HG02588 (cell line): Measurements from ENCODE around the gene ARRDC1.
"Not testable (repeated sequence)": the region's sequence is repeated elsewhere in the genome, so short reads cannot be mapped to it uniquely, and the experiment has no call there.

Experiments
- ATAC-seq: cut with Tn5 transposase; IDR thresholded peaks from one replicate; pipeline ENCODE4 v1.9.1; 2021; ENCODE audit warnings: mild to moderate bottlenecking, moderate library complexity; ENCODE audit not compliant: unreplicated experiment

Gene ARRDC1

DNA sequence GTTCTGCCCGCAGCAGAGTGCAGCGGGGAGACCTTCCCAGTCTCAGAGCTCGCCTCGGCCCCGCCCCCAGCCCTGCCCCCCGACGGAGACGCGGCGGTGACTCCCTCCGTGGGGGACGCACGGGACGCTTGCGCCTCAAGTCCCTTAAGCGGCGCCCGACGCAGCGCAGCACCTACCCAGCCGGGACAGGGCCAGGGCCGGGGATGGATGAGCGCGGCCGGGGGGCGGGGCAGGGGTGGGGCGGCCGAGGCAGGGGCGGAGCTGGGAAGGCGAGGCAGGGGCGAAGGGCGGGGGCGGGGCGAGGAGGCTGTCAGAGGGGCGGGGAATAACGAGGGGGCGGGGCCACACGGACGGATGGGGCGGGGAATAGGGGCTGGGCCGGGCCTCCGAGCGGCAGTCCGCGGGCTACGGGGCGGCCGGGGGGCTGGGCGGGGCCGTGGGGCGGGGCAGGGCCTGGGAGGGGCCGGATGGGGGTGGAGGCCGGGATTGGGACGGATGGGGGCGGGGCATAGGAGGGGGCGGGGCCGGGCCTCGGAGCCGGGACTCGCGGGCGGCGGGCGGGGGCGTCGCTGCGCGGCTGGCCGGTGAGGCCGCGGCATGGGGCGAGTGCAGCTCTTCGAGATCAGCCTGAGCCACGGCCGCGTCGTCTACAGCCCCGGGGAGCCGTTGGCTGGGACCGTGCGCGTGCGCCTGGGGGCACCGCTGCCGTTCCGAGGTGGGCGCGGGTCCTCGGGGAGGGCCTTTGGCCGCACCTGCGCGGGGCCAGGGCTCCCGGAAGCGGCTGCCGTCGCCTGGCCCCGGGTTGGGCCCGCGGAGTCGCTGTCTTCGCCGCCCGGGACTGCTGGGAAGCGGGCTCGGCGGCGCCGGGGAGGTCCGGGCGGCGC, at the start of gene ARRDC1:
Gene ARRDC1, plus strand, starts transcription at position 566 of the 884 bp plus-strand sequence. Its CDS starts 32 bp downstream, at position 598.
- peak; percentile 69 for ATAC-seq

- ATAC-seq: no peak
Measured at GRCh38 chr9:137556069-137556838, 49.2 kb upstream of the ARRDC1 start.

GRCh38 chr9:137558127-137558526, 47.4 kb upstream of the ARRDC1 start:
- no peak for ATAC-seq

GRCh38 chr9:137564134-137564533, 41.4 kb upstream of the ARRDC1 start:
- no peak for ATAC-seq

DNA sequence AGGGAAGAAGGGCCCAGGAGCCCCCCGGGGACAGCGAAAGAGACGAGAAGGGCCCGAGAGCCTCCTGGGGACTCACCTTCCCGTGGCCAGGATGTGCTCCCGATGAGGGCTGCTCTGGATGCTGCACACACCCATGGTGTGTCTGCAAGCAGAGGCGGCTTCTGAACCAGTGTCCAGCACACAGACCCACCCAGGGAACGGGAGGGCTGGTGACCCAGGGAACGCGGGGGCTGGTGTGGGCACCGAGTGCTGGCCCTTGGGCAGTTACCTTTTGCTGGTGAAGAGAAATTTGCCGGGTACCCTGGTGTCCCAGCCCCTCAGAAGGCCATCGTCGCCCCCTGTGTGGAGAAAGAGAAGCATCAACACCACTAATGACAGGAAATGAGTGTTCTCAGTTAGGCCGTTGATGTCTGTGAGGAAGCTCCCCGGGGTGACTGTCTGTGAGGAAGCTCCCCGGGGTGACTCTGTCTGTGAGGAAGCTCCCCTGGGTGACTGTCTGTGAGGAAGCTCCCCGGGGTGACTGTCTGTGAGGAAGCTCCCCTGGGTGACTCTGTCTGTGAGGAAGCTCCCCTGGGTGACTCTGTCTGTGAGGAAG, 40.6 kb upstream of the ARRDC1 start:
- no peak for ATAC-seq

- not testable (repeated sequence) for ATAC-seq
Measured at GRCh38 chr9:137568445-137568844, 37.0 kb upstream of the ARRDC1 start.

DNA sequence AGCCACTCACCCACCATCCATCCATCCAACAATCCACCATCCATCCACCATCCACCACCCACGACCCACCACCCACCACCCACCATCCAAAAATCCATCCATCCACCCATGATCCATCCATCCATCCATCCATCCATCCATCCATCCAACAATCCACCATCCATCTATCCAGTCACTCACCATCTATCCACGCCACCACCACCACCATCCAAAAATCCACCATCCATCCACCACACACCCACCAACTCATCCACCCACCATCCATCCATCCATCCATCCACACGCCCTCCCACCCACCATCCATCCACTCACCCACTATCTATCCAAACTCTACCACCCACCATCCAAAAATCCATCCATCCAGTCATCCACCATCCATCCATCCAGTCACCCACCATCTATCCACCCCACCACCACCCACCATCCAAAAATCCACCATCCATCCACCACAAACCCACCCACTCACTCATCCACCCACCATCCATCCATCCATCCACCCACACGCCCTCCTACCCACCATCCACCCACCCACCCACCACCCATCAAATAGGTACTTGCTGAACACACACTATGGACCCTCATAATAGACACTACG, 35.8 kb upstream of the ARRDC1 start:
- ATAC-seq: no peak

GRCh38 chr9:137570566-137570965, 34.9 kb upstream of the ARRDC1 start:
- ATAC-seq: no peak

- no peak for ATAC-seq
Measured at GRCh38 chr9:137574192-137574591, 31.3 kb upstream of the ARRDC1 start.

- ATAC-seq: no peak
Measured at GRCh38 chr9:137575364-137575715, 30.1 kb upstream of the ARRDC1 start.

DNA sequence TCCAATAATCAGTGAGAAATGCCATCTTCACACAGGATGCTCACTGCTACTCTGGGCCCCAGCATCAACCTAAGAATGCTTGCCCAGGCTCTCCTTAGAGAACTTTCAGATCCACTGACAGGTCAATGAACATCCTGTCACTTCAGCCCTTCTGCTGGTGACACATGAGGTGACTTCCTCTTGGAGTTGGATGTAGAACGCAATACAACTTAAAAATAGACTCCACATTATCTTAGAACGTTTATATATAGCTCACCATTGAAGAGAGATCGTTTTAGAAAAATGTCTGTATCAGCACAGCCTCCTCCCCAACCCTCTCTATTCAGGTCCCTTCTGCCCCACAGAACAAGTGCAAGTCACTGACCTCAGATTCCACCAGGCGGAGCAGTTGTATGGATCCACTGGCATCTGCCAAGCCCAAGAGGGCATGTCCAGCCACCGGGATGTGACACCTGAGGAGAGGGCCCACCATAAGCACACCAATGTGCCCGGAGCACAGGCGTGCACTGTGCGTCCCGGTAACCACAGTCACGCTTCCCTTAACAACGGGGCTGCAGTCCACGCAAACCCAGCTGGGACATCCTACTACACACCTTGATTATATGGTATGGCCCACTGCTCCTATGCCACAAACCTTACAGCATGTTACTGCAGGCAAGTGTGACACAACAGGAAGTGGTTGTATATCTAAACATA, 29.6 kb upstream of the ARRDC1 start:
- no peak for ATAC-seq

DNA sequence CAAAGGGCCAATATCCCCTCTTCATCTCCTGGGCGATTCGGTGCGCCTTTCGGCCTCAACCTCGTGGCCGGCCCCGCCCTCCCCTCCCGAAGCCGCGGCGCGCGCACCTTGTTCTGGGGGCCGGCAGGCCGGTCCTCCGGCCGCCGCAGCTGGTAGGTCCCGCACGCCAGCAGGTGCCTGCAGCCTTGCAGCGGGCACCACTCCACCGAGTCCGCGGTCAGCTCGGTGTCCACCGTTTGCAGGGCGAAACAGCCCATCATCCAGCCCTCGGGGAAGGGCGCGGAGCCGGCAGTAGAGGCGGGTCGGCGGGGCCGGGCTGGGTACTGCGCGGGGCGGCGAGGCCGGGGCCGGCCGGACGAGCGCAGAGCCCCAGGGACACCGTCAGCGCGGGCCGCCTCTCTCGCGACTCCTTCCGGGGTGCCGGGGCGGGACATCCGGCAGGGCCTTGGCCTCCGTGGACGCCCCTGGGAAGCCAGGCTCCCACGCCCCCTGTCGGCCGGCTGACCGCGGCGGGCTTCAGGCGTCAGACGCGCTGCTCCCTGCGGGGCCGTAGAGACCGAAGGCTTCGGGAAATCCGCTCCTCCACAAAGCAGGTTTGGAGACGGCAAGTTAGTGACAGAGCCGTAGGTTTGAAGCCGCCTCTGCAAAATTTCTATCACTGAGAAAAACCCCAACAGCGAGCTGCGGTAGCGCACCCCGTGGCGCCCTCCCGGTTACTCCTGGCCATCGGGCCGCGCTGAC, 26.8 kb upstream of the ARRDC1 start, which contains the start of gene DPH7:
Gene DPH7, minus strand, starts transcription at position 408 of the 741 bp plus-strand sequence. Its CDS starts 148 bp downstream, at position 260.
- ATAC-seq: peak; percentile 94

DNA sequence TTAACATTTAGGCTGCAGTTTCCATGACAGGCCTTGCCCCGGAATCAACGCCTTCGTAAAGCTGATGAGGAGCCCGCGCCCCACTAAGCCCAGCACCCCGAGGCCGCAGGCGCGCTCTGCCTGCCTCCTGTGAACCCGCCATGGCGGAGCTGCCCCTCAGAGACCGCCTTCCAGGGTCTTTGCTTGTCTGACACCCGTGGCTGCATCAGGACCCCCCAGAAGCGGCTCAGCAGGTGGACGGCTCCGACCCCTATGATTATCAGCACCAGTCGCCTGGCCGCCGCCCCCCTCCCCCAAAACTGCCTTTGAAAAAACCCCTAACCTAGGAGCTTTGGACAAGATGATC, 26.3 kb upstream of the ARRDC1 start:
- ATAC-seq: no peak

- no peak for ATAC-seq
Measured at GRCh38 chr9:137580209-137580953, 25.1 kb upstream of the ARRDC1 start.

GRCh38 chr9:137580954-137581322, 24.5 kb upstream of the ARRDC1 start:
- no peak for ATAC-seq

DNA sequence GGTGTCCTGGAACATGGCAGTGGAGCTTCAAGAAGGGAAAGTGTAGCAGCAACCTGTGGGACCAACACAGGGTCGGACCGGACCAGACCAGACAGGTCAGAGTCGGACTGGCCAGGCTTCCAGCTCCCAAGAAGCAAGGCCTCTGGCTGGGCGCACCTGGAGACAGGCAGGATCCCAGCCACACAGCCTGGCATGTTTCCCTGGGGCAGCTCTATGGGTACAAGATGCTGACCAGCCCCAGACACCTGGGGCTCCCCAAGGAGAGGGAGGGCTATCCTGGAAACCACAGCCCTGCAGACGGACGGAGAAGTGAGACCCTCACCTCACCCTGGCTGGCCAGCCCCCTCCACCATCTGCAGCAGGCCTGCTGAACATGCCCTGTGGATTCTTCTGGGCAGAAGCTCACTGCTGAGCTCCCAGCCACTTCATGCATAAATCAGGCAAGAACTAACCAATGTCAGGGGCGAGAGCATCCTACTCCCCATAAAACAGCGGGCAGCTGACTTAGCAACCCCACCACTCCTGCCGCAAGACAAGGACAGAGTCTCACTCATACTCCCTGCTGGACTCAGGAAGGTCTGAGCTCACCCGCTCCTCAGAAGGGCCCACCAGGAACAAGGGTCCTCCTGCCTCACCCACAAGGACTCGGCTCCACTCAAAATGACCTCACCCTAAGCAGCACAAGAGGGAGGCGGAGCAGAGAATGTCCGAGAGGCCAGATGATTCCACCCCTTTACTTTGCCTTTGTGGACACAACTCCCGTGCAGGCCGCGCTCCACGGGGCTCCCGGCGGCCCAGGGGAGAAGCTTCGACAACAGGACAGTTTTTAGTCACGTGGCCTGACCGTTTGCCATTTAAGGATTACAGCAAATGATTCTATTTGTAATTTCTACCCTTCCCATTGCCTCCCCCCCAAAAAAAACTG, 23.9 kb upstream of the ARRDC1 start:
- no peak for ATAC-seq

- ATAC-seq: no peak
Measured at GRCh38 chr9:137582286-137582860, 23.1 kb upstream of the ARRDC1 start.

DNA sequence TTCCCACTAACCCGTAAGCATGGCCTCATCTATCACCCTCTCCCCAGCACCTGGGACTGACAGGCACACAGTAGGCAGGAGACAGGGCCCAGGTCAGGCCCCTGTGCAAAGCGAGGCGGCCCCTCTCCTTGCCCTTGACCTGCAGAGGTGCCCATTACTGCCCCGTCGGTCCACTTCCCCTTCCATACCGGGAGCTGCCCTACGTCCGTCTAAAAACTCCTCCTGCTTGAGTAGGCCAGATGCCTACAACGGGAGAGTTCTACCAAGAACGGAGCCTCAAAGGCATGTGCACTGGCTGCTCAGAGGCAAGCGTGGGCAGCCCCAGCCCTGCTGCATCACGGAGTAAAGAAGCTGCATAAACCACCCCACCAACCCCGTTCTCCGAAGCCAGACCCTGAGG, 22.1 kb upstream of the ARRDC1 start:
- ATAC-seq: no peak
